ENCODE data around the gene IRF2BP2. TPM values are rescaled to one million over a fixed set of nuclear protein-coding genes. Genes with fewer than 3 reads are reported as not detected.
"Not testable (repeated sequence)": the region's sequence is repeated elsewhere in the genome, so short reads cannot be mapped to it uniquely, and the experiment has no call there.

The IRF2BP2 gene
- total and polyA plus RNA-seq, 10 of the 15 experiments (the other 5 are each of a cell fraction or from before 2014, with no cell fraction given), result 7.5 to 114 (median 52.3) TPM

DNA sequence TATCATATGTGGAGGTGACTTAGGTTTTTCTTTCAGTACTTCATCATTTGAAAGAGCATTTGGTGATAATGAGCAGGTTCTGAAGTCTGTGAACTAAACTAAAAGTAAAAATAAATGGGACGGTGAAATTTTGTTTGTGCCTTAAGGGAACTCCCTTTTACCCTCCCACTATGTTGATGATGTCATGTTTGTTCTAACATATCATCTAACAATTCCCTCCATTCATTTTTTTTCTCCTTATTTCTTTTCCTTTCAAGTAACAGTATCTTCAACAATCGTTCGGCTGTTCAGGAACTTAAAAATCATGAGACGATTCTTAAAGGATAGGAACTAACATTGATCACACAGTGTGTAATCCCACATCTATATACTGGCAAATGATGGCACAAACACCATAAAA lies 30.0 kb upstream of the IRF2BP2 start:
- Histone ChIP-seq H4K20me1 (ENCODE audit: control insufficient read depth, insufficient read depth) (no peaks in the 10 kb centered on the region), H3K27ac (ENCODE audit: control insufficient read depth, insufficient read depth) (no peak overlapping the region), H3K9me3 (replicated peaks; ENCODE audit: control insufficient read depth, insufficient read depth, low read length) (no peaks in the 10 kb centered on the region; the same call in 2 of the 3 replicates), H3K36me3 (ENCODE audit: control insufficient read depth in 2 of 2, insufficient read depth in 2 of 2, low read length in 1 of 2) (no peaks in the 10 kb centered on the region), H3K27me3 (replicated peaks in 1 of 2; ENCODE audit: control insufficient read depth in 2 of 2, insufficient read depth in 2 of 2, low read length in 1 of 2) (no peaks in the 10 kb centered on the region), H3K4me1 (ENCODE audit: control insufficient read depth, insufficient read depth, low read length) (no peaks in the 10 kb centered on the region), H3K4me2 (ENCODE audit: control insufficient read depth, insufficient read depth) (no peak overlapping the region), H3K79me2 (ENCODE audit: control insufficient read depth, insufficient read depth, low read length) (no peaks in the 10 kb centered on the region), H3K9ac (ENCODE audit: control insufficient read depth, insufficient read depth, low read length) (no peak overlapping the region), H2AFZ (ENCODE audit: control insufficient read depth, low read depth, low read length) (no peak overlapping the region), H3K4me3 (no peak overlapping the region)
- intact Hi-C loops (cut with micrococcal nuclease; ENCODE audit: unreplicated experiment), result no loop called here
- peak; percentile 28; the same call in 1 of the 2 replicates for TF ChIP-seq ATF7 (IDR thresholded peaks at IDR 0.05; ENCODE audit: low read depth)
- TF ChIP-seq TCF3 (IDR thresholded peaks at IDR 0.05; ENCODE audit: borderline replicate concordance, insufficient read depth, low read depth, low read length), result no peak
- in situ Hi-C loops (cut with MboI), result no loop called here
- no peak for FAIRE-seq
- ChIA-PET CTCF (interaction anchor here (0.7 kb wide), 1 partner anchor 10 kb away, joined by 3 read pairs; no protein-coding TSS in a partner anchor), RAD21 (ENCODE audit: unreplicated experiment) (no interaction called here), SMC1A (ENCODE audit: uncharacterized antibody, unreplicated experiment) (no interaction called here), POLR2A (interaction anchor here (0.6 kb wide), 1 partner anchor 294 kb away, joined by 5 read pairs; no protein-coding TSS in a partner anchor)
- BruUV-seq (replicated peaks), result no TSS peak
- no peak for DNase-seq (ENCODE audit: low read depth, low spot score)
- ATAC-seq, result no peak
- WGBS (ENCODE audit: insufficient coverage, insufficient replicate concordance, low lambda C conversion rate, missing lambda C conversion rate), result 92% methylated on average over 4 of the region's 4 CpGs

DNA sequence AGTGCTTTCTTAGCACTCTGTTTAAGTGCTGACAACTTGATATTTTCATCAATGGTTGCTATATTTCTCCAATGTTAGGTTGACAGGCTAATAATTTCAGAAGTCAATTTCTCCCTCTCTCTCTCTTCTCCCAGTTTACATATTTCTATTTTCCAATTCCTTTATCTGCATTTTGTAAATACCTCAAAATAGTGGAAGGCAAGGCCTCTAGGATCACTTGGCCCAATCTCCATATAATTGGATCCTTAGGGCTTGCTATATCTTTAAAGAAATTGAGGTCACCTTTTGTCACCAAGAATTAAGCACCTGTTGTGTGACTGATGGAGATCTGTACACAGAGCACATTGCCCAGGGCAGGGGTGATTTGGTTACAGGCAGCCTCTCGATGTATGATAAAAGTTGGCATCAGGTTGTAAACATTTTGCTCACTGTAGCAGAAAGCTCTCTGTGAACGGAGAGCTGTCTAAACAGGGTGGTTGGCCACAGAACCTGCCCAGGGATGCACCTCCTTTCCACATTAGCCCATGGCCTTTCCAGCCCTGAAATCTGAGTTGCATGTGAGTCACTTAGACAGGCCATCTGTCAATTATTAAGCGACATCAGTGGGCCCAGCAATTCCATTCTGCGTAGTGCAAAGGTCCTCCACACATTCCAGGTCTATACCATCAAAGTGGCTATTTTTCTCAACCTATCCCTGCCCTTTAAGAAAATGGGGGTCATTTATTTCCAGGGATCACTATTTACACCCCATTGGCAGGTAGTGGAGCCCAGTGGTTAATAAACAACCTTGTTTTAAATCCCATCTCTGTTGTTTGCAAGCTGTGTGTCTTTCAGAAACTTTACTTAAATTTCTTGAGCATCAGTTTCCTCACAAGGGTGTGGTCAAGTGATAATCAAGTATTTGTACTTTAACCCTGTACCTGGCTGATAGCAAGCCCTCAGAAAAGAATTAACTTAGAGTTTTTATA lies 29.1 kb upstream of the IRF2BP2 start:
- in situ Hi-C loops (cut with MboI), result no loop called here

DNA sequence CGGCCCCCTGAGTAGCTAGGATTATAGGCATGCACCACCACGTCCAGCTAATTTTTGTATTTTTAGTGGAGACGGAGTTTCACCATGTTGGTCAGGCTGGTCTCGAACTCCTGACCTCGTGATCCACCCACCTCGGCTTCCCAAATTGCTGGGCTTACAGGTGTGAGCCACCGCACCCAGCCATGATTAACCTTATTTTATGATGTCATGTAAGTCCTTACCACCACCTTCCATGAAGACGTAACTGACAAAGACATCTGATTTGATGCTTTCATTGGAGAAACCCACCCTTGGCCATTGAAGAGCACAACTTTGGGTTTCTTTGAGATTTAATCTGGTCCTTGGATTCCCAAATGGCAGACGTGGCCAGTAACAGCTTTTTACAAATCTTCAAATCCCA lies 24.9 kb upstream of the IRF2BP2 start:
- H3K9ac ChIP-seq (ENCODE audit: control insufficient read depth, insufficient read depth, low read length); intact Hi-C loops (cut with micrococcal nuclease; ENCODE audit: unreplicated experiment); FAIRE-seq; RAD21 ChIA-PET (ENCODE audit: unreplicated experiment); BruUV-seq (replicated peaks); H3K9me3 ChIP-seq (replicated peaks; ENCODE audit: control insufficient read depth, insufficient read depth, low read length); H3K4me1 ChIP-seq (ENCODE audit: control insufficient read depth, insufficient read depth, low read length); H3K27me3 ChIP-seq (replicated peaks in 1 of 2; ENCODE audit: control insufficient read depth in 2 of 2, insufficient read depth in 2 of 2, low read length in 1 of 2); H4K20me1 ChIP-seq (ENCODE audit: control insufficient read depth, insufficient read depth); H3K36me3 ChIP-seq (ENCODE audit: control insufficient read depth in 2 of 2, insufficient read depth in 2 of 2, low read length in 1 of 2); SMC1A ChIA-PET (ENCODE audit: uncharacterized antibody, unreplicated experiment); H3K79me2 ChIP-seq (ENCODE audit: control insufficient read depth, insufficient read depth, low read length); H3K4me3 ChIP-seq; H3K4me2 ChIP-seq (ENCODE audit: control insufficient read depth, insufficient read depth); H2AFZ ChIP-seq (ENCODE audit: control insufficient read depth, low read depth, low read length); ATAC-seq; DNase-seq (ENCODE audit: low read depth, low spot score); POLR2A ChIA-PET; H3K27ac ChIP-seq (ENCODE audit: control insufficient read depth, insufficient read depth); in situ Hi-C loops (cut with MboI): not testable (repeated sequence)
- WGBS (ENCODE audit: insufficient coverage, insufficient replicate concordance, low lambda C conversion rate, missing lambda C conversion rate), result 61% methylated on average over 9 of the region's 9 CpGs
- CTCF ChIA-PET, result interaction anchor here (1.1 kb wide), 1 partner anchor 9 kb away, joined by 3 read pairs; no protein-coding TSS in a partner anchor

More for the DNA sequence above, 29.1 kb upstream of the IRF2BP2 start:
- ChIA-PET CTCF (interaction anchor here (0.7 to 1.1 kb wide), 2 partner anchors 19 to 84 kb away, joined by 3 to 4 read pairs; no protein-coding TSS in a partner anchor), RAD21 (ENCODE audit: unreplicated experiment) (interaction anchor here (1.1 kb wide), 1 partner anchor 23 kb away, joined by 4 read pairs; no protein-coding TSS in a partner anchor), POLR2A (no interaction called here), SMC1A (ENCODE audit: uncharacterized antibody, unreplicated experiment) (interaction anchor here (1.6 kb wide), 1 partner anchor 20 kb away, joined by 5 read pairs; no protein-coding TSS in a partner anchor)
- Histone ChIP-seq H3K27me3 (replicated peaks in 1 of 2; ENCODE audit: control insufficient read depth in 2 of 2, insufficient read depth in 2 of 2, low read length in 1 of 2) (no peaks in the 10 kb centered on the region), H3K4me3 (no peak overlapping the region), H3K4me2 (ENCODE audit: control insufficient read depth, insufficient read depth) (no peak overlapping the region), H3K9ac (ENCODE audit: control insufficient read depth, insufficient read depth, low read length) (no peak overlapping the region), H3K4me1 (ENCODE audit: control insufficient read depth, insufficient read depth, low read length) (no peaks in the 10 kb centered on the region), H2AFZ (ENCODE audit: control insufficient read depth, low read depth, low read length) (no peak overlapping the region), H3K9me3 (replicated peaks; ENCODE audit: control insufficient read depth, insufficient read depth, low read length) (no peaks in the 10 kb centered on the region; the same call in 2 of the 3 replicates), H3K36me3 (ENCODE audit: control insufficient read depth in 2 of 2, insufficient read depth in 2 of 2, low read length in 1 of 2) (no peaks in the 10 kb centered on the region), H3K79me2 (ENCODE audit: control insufficient read depth, insufficient read depth, low read length) (no peaks in the 10 kb centered on the region), H3K27ac (ENCODE audit: control insufficient read depth, insufficient read depth) (no peak overlapping the region), H4K20me1 (ENCODE audit: control insufficient read depth, insufficient read depth) (no peaks in the 10 kb centered on the region)
- TF ChIP-seq NFXL1 (IDR thresholded peaks at IDR 0.05; ENCODE audit: borderline replicate concordance) (no peak), BMI1 (IDR thresholded peaks at IDR 0.05; ENCODE audit: borderline replicate concordance) (no peak)
- TF ChIP-seq, protein P1, sequence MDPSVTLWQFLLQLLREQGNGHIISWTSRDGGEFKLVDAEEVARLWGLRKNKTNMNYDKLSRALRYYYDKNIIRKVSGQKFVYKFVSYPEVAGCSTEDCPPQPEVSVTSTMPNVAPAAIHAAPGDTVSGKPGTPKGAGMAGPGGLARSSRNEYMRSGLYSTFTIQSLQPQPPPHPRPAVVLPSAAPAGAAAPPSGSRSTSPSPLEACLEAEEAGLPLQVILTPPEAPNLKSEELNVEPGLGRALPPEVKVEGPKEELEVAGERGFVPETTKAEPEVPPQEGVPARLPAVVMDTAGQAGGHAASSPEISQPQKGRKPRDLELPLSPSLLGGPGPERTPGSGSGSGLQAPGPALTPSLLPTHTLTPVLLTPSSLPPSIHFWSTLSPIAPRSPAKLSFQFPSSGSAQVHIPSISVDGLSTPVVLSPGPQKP (IDR thresholded peaks at IDR 0.05; ENCODE audit: low read depth, low read length), result no peak
- WGBS (ENCODE audit: insufficient coverage, insufficient replicate concordance, low lambda C conversion rate, missing lambda C conversion rate), result 83% methylated on average over 4 of the region's 4 CpGs
- ATAC-seq (no peak; the same call in 2 of the 3 replicates), FAIRE-seq (no peak), DNase-seq (ENCODE audit: low read depth, low spot score) (no peak)
- BruUV-seq (replicated peaks), result no TSS peak
- intact Hi-C loops (cut with micrococcal nuclease; ENCODE audit: unreplicated experiment), result no loop called here
